HL-60 (cell line): Measurements from ENCODE around the gene ALKAL2.

Experiments
- GABPA ChIP-seq: IDR thresholded peaks from 2 replicates; pipeline ENCODE4 v1.6.1; 2012; ENCODE audit warnings: low read depth
- REST ChIP-seq: IDR thresholded peaks from 2 replicates; pipeline ENCODE4 v1.6.1; 2012; ENCODE audit warnings: low read depth; ENCODE audit not compliant: insufficient replicate concordance
- TF ChIP-seq, protein P1 (sequence below): IDR thresholded peaks from one replicate; pipeline ENCODE4 v1.5.1; 2011; ENCODE audit warnings: low read length, control low read depth, inconsistent platforms; ENCODE audit not compliant: insufficient read depth

- TF ChIP-seq, protein P1, sequence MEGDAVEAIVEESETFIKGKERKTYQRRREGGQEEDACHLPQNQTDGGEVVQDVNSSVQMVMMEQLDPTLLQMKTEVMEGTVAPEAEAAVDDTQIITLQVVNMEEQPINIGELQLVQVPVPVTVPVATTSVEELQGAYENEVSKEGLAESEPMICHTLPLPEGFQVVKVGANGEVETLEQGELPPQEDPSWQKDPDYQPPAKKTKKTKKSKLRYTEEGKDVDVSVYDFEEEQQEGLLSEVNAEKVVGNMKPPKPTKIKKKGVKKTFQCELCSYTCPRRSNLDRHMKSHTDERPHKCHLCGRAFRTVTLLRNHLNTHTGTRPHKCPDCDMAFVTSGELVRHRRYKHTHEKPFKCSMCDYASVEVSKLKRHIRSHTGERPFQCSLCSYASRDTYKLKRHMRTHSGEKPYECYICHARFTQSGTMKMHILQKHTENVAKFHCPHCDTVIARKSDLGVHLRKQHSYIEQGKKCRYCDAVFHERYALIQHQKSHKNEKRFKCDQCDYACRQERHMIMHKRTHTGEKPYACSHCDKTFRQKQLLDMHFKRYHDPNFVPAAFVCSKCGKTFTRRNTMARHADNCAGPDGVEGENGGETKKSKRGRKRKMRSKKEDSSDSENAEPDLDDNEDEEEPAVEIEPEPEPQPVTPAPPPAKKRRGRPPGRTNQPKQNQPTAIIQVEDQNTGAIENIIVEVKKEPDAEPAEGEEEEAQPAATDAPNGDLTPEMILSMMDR: no peak
- TF ChIP-seq GABPA: no peak
- TF ChIP-seq REST: no peak
These were observed 27.3 kb downstream of the ALKAL2 start for GRCh38 chr2:260507-261161.
